Measurements from ENCODE around the gene EFNA5. TPM values are rescaled to one million over a fixed set of nuclear protein-coding genes. Genes with fewer than 3 reads are reported as not detected.

Gene EFNA5
- polyA plus RNA-seq, result 6.1 TPM
- long read RNA-seq, donor 1, full-length matches to known transcripts, result 1 of 1 reads
- long read RNA-seq, donor 1, partial matches to known transcripts, result 0 of 1 reads
- long read RNA-seq, donor 1, other reads (novel, unspliced or antisense), result 0 of 1 reads
- long read RNA-seq, donor 2, full-length matches to known transcripts, result 1 of 1 reads
- long read RNA-seq, donor 2, partial matches to known transcripts, result 0 of 1 reads
- long read RNA-seq, donor 2, other reads (novel, unspliced or antisense), result 0 of 1 reads
- long read RNA-seq, donor 3, result 0 reads
- long read RNA-seq, donor 4, result 0 reads
- long read RNA-seq, donor 5, partial matches to known transcripts, result 19 of 19 reads
- long read RNA-seq, donor 5, other reads (novel, unspliced or antisense), result 0 of 19 reads
- long read RNA-seq, donor 6, full-length matches to known transcripts, result 2 of 2 reads
- long read RNA-seq, donor 6, partial matches to known transcripts, result 0 of 2 reads
- long read RNA-seq, donor 6, other reads (novel, unspliced or antisense), result 0 of 2 reads
- long read RNA-seq, donor 7, full-length matches to known transcripts, result 1 of 1 reads
- long read RNA-seq, donor 7, partial matches to known transcripts, result 0 of 1 reads
- long read RNA-seq, donor 7, other reads (novel, unspliced or antisense), result 0 of 1 reads
- long read RNA-seq, donor 8, full-length matches to known transcripts, result 1 of 1 reads
- long read RNA-seq, donor 8, partial matches to known transcripts, result 0 of 1 reads
- long read RNA-seq, donor 8, other reads (novel, unspliced or antisense), result 0 of 1 reads
- long read RNA-seq, donor 9, result 0 reads
- long read RNA-seq, donor 10, result 0 reads
- long read RNA-seq, donor 11, result 0 reads

- H3K9me3 ChIP-seq (ENCODE audit: control insufficient read depth, low read depth, low read length), result peaks cover 5% of the 10 kb centered on the region
- WGBS (ENCODE audit: insufficient coverage, low lambda C conversion rate), result no CpG with 5 or more reads among the region's 84 CpGs
- H3K27ac ChIP-seq (ENCODE audit: low read length), result peak within 1 kb of the TSS; percentile 52
- H3K4me3 ChIP-seq (ENCODE audit: low read length), result peak within 1 kb of the TSS; percentile 65
- H3K36me3 ChIP-seq (ENCODE audit: control insufficient read depth, insufficient read depth, low read length), result no peaks in the 10 kb centered on the region
- peaks cover 28% of the 10 kb centered on the region for H3K4me1 ChIP-seq (ENCODE audit: control insufficient read depth, insufficient read depth, low read length)
- H3K27me3 ChIP-seq (ENCODE audit: control insufficient read depth, insufficient read depth, low read length), result peaks cover 40% of the 10 kb centered on the region
- DNase-seq, result peak; percentile 15 to 58
Measured at GRCh38 chr5:107670932-107671741, at the start of gene EFNA5. Gene EFNA5 (minus strand): TSS chr5:107670937.

- no CpG with 5 or more reads among the region's 6 CpGs for WGBS (ENCODE audit: insufficient coverage, low lambda C conversion rate)
- H3K27me3 ChIP-seq (ENCODE audit: control insufficient read depth, insufficient read depth, low read length), result no peaks in the 10 kb centered on the region
- H3K4me1 ChIP-seq (ENCODE audit: control insufficient read depth, insufficient read depth, low read length), result no peaks in the 10 kb centered on the region
- H3K4me3 ChIP-seq (ENCODE audit: low read length), result no peak overlapping the region
- no peak for DNase-seq
- H3K9me3 ChIP-seq (ENCODE audit: control insufficient read depth, low read depth, low read length), result peaks cover 4% of the 10 kb centered on the region
- H3K36me3 ChIP-seq (ENCODE audit: control insufficient read depth, insufficient read depth, low read length), result no peaks in the 10 kb centered on the region
- H3K27ac ChIP-seq (ENCODE audit: low read length), result no peak overlapping the region
Measured at GRCh38 chr5:107719034-107719606, 48.4 kb upstream of the EFNA5 start.

GRCh38 chr5:107717816-107718215 lies 47.1 kb upstream of the EFNA5 start:
- no CpG with 5 or more reads among the region's 1 CpG for WGBS (ENCODE audit: insufficient coverage, low lambda C conversion rate)
- Histone ChIP-seq H3K4me1 (ENCODE audit: control insufficient read depth, insufficient read depth, low read length) (no peaks in the 10 kb centered on the region), H3K9me3 (ENCODE audit: control insufficient read depth, low read depth, low read length) (peaks cover 4% of the 10 kb centered on the region), H3K4me3 (ENCODE audit: low read length) (no peak overlapping the region), H3K36me3 (ENCODE audit: control insufficient read depth, insufficient read depth, low read length) (no peaks in the 10 kb centered on the region), H3K27ac (ENCODE audit: low read length) (no peak overlapping the region), H3K27me3 (ENCODE audit: control insufficient read depth, insufficient read depth, low read length) (no peaks in the 10 kb centered on the region)
- no peak for DNase-seq

GRCh38 chr5:107713228-107713627 lies 42.5 kb upstream of the EFNA5 start:
- DNase-seq, result no peak
- no peak overlapping the region for H3K27ac ChIP-seq (ENCODE audit: low read length)
- no peaks in the 10 kb centered on the region for H3K9me3 ChIP-seq (ENCODE audit: control insufficient read depth, low read depth, low read length)
- H3K4me3 ChIP-seq (ENCODE audit: low read length), result no peak overlapping the region
- no peaks in the 10 kb centered on the region for H3K4me1 ChIP-seq (ENCODE audit: control insufficient read depth, insufficient read depth, low read length)
- WGBS (ENCODE audit: insufficient coverage, low lambda C conversion rate), result 100% methylated on average over 3 of the region's 5 CpGs
- no peaks in the 10 kb centered on the region for H3K27me3 ChIP-seq (ENCODE audit: control insufficient read depth, insufficient read depth, low read length)
- no peaks in the 10 kb centered on the region for H3K36me3 ChIP-seq (ENCODE audit: control insufficient read depth, insufficient read depth, low read length)

- Histone ChIP-seq H3K27ac (ENCODE audit: low read length) (no peak overlapping the region), H3K27me3 (ENCODE audit: control insufficient read depth, insufficient read depth, low read length) (no peaks in the 10 kb centered on the region), H3K4me3 (ENCODE audit: low read length) (no peak overlapping the region), H3K36me3 (ENCODE audit: control insufficient read depth, insufficient read depth, low read length) (no peaks in the 10 kb centered on the region), H3K9me3 (ENCODE audit: control insufficient read depth, low read depth, low read length) (no peaks in the 10 kb centered on the region), H3K4me1 (ENCODE audit: control insufficient read depth, insufficient read depth, low read length) (no peaks in the 10 kb centered on the region)
- no peak for DNase-seq
- WGBS (ENCODE audit: insufficient coverage, low lambda C conversion rate), result 100% methylated on average over 2 of the region's 2 CpGs
Measured at GRCh38 chr5:107712359-107712870, 41.7 kb upstream of the EFNA5 start.

GRCh38 chr5:107705402-107706014 lies 34.8 kb upstream of the EFNA5 start:
- no peak for DNase-seq
- peaks cover 2% of the 10 kb centered on the region for H3K4me1 ChIP-seq (ENCODE audit: control insufficient read depth, insufficient read depth, low read length)
- H3K4me3 ChIP-seq (ENCODE audit: low read length), result no peak overlapping the region
- no peaks in the 10 kb centered on the region for H3K36me3 ChIP-seq (ENCODE audit: control insufficient read depth, insufficient read depth, low read length)
- no peak overlapping the region for H3K27ac ChIP-seq (ENCODE audit: low read length)
- no peaks in the 10 kb centered on the region for H3K9me3 ChIP-seq (ENCODE audit: control insufficient read depth, low read depth, low read length)
- 83% methylated on average over 2 of the region's 5 CpGs for WGBS (ENCODE audit: insufficient coverage, low lambda C conversion rate)
- H3K27me3 ChIP-seq (ENCODE audit: control insufficient read depth, insufficient read depth, low read length), result no peaks in the 10 kb centered on the region

GRCh38 chr5:107704681-107705401 lies 34.1 kb upstream of the EFNA5 start:
- H3K27ac ChIP-seq (ENCODE audit: low read length), result no peak overlapping the region
- H3K9me3 ChIP-seq (ENCODE audit: control insufficient read depth, low read depth, low read length), result no peaks in the 10 kb centered on the region
- H3K4me3 ChIP-seq (ENCODE audit: low read length), result no peak overlapping the region
- peaks cover 2% of the 10 kb centered on the region for H3K4me1 ChIP-seq (ENCODE audit: control insufficient read depth, insufficient read depth, low read length)
- H3K36me3 ChIP-seq (ENCODE audit: control insufficient read depth, insufficient read depth, low read length), result no peaks in the 10 kb centered on the region
- no peak for DNase-seq
- H3K27me3 ChIP-seq (ENCODE audit: control insufficient read depth, insufficient read depth, low read length), result no peaks in the 10 kb centered on the region
- 46% methylated on average over 8 of the region's 12 CpGs for WGBS (ENCODE audit: insufficient coverage, low lambda C conversion rate)

GRCh38 chr5:107700481-107700880 lies 29.7 kb upstream of the EFNA5 start:
- Histone ChIP-seq H3K4me1 (ENCODE audit: control insufficient read depth, insufficient read depth, low read length) (peaks cover 2% of the 10 kb centered on the region), H3K36me3 (ENCODE audit: control insufficient read depth, insufficient read depth, low read length) (no peaks in the 10 kb centered on the region), H3K4me3 (ENCODE audit: low read length) (no peak overlapping the region), H3K27me3 (ENCODE audit: control insufficient read depth, insufficient read depth, low read length) (no peaks in the 10 kb centered on the region), H3K9me3 (ENCODE audit: control insufficient read depth, low read depth, low read length) (no peaks in the 10 kb centered on the region), H3K27ac (ENCODE audit: low read length) (no peak overlapping the region)
- no peak for DNase-seq

- no peaks in the 10 kb centered on the region for H3K9me3 ChIP-seq (ENCODE audit: control insufficient read depth, low read depth, low read length)
- no peaks in the 10 kb centered on the region for H3K4me1 ChIP-seq (ENCODE audit: control insufficient read depth, insufficient read depth, low read length)
- no peak for DNase-seq
- H3K27me3 ChIP-seq (ENCODE audit: control insufficient read depth, insufficient read depth, low read length), result no peaks in the 10 kb centered on the region
- no peak overlapping the region for H3K27ac ChIP-seq (ENCODE audit: low read length)
- 100% methylated on average over 1 of the region's 1 CpG for WGBS (ENCODE audit: insufficient coverage, low lambda C conversion rate)
- no peak overlapping the region for H3K4me3 ChIP-seq (ENCODE audit: low read length)
- H3K36me3 ChIP-seq (ENCODE audit: control insufficient read depth, insufficient read depth, low read length), result no peaks in the 10 kb centered on the region
Measured at GRCh38 chr5:107699425-107699824, 28.7 kb upstream of the EFNA5 start.
